A673 (cell line): ENCODE measurements around the gene AGAP1. TPM values are rescaled to one million over a fixed set of nuclear protein-coding genes. Genes with fewer than 3 reads are reported as not detected.

Experiments used
- BruUV-seq: library from RNA; stranded (reverse); fragments of 400-500 nt; replicated peaks from 2 replicates; lab custom pipeline; 2021; lab: Mats Ljungman, UMichigan
- CTCF ChIA-PET: fragments of 300-600 bp; sonication (Branson Sonifier 250); formaldehyde crosslinking; loops from one replicate; lab custom pipeline; 2022; ENCODE audit warnings: antibody characterized with exemption; lab: Charles Lee
- POLR2A ChIA-PET: fragments of 300-600 bp; sonication (Branson Sonifier 250); formaldehyde crosslinking; loops from one replicate; lab custom pipeline; 2022; ENCODE audit warnings: antibody characterized with exemption; ENCODE audit not compliant: low non-redundant PET; lab: Charles Lee
- DNase-seq: peaks from one replicate; pipeline ENCODE4 v3.0.0-alpha.2; 2015; ENCODE audit warnings: low spot score
- H3K27ac ChIP-seq: fragments of 200-600 bp; sonication (generic); 2 replicates; pipeline ENCODE4 v1.5.1; 2016; ENCODE audit warnings: mixed run types, low read depth, mild to moderate bottlenecking, mixed read lengths, antibody characterized with exemption, low read length; ENCODE audit not compliant: poor library complexity, severe bottlenecking
- H3K27me3 ChIP-seq: fragments of 200-600 bp; sonication (generic); replicated peaks from 2 replicates; pipeline ENCODE4 v1.6.1; 2017; ENCODE audit warnings: mixed run types, low read depth, mild to moderate bottlenecking, mixed read lengths, antibody characterized with exemption, low read length; ENCODE audit not compliant: insufficient read depth, poor library complexity
- H3K36me3 ChIP-seq: fragments of 200-600 bp; sonication (generic); 2 replicates; pipeline ENCODE4 v1.6.1; 2016; ENCODE audit warnings: mixed run types, mild to moderate bottlenecking, mixed read lengths, antibody characterized with exemption, low read length; ENCODE audit not compliant: insufficient read depth, poor library complexity, severe bottlenecking
- H3K4me1 ChIP-seq: fragments of 200-600 bp; sonication (generic); 2 replicates; pipeline ENCODE4 v1.6.1; 2017; ENCODE audit warnings: mixed run types, mild to moderate bottlenecking, mixed read lengths, antibody characterized with exemption, low read length; ENCODE audit not compliant: insufficient read depth, poor library complexity, severe bottlenecking
- H3K4me3 ChIP-seq: fragments of 200-600 bp; sonication (generic); 2 replicates; pipeline ENCODE4 v1.5.1; 2016; ENCODE audit warnings: low read depth, mixed run types, mild to moderate bottlenecking, mixed read lengths, low read length; ENCODE audit not compliant: poor library complexity, severe bottlenecking
- H3K9me3 ChIP-seq: fragments of 200-600 bp; sonication (generic); 2 replicates; pipeline ENCODE4 v1.6.1; 2016; ENCODE audit warnings: mixed run types, low read depth, mild to moderate bottlenecking, mixed read lengths, antibody characterized with exemption, low read length; ENCODE audit not compliant: poor library complexity, severe bottlenecking
- CTCF ChIP-seq: fragments of 300-800, 200-600 bp; sonication (generic); conservative IDR thresholded peaks from 2 replicates; pipeline ENCODE4 v1.5.1; 2017; ENCODE audit warnings: low read depth, mild to moderate bottlenecking, antibody characterized with exemption, low read length, moderate library complexity, mixed read lengths
- EZH2 ChIP-seq: fragments of 200-600 bp; sonication (generic); IDR thresholded peaks from 2 replicates; pipeline ENCODE4 v1.6.1; 2017; ENCODE audit warnings: borderline replicate concordance, low read depth, mild to moderate bottlenecking, mixed read lengths, antibody characterized with exemption, low read length; ENCODE audit not compliant: poor library complexity, severe bottlenecking
- intact Hi-C: fragments of 100-400 bp; cut with micrococcal nuclease; formaldehyde crosslinking; loops from one replicate; pipeline ENCODE4 v1.10.0; 2022; ENCODE audit not compliant: unreplicated experiment
- total RNA-seq: library from RNA; stranded (reverse); gene quantifications from 2 replicates; pipeline ENCODE4 v1.2.3, GENCODE V29; 2021

Gene AGAP1
- total RNA-seq, 1 experiment from 2014 or later, result 25.3 TPM

DNA sequence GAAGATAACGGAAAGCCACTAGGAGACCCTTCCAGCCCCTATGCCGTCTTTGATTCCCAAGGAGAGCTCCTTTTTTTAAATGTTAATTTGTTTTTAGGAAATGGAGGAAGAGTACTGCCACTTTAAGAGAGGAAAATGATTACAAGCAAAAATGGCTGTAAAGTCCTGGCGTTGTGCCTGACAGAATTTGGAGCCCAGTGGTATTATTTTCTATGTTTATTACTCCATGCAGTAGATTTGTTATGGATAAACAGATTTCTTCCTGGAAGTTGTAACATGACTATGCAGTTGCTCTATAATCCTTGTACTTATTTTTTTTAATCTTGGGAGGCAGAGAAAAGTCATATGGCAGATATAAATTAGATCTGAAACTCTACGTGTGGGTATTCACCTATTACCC, 533.0 kb downstream of the AGAP1 start:
- Histone ChIP-seq H3K27ac (no peak overlapping the region), H3K4me1 (no peaks in the 10 kb centered on the region), H3K9me3 (no peaks in the 10 kb centered on the region), H3K27me3 (no peaks in the 10 kb centered on the region), H3K36me3 (no peaks in the 10 kb centered on the region), H3K4me3 (no peak overlapping the region)
- TF ChIP-seq CTCF (no peak), EZH2 (no peak)
- ChIA-PET CTCF (no interaction called here), POLR2A (no interaction called here)
- DNase-seq, result no peak
- BruUV-seq, result no TSS peak
- intact Hi-C loops, result no loop called here

DNA sequence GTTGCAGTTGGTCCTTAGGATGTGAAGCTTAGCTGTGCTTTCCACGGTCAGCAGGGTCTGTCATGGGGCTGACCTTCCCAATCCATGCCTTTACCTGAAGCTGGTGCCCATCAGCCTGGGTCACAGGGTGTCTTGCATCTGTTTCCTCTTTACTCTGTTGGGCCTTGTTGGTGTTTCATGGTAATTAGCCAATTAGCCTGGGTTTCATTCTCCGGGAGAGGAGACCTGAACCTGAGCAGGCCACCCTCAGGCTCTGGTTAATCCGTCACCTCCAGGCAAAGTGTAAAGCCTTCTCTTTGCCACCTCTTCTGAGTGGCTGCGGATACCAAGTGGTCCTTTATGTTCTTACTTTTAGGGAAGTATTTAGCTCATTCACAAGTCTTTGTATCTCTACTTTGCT, 534.2 kb downstream of the AGAP1 start:
- H3K4me3 ChIP-seq, result no peak overlapping the region
- CTCF ChIA-PET, result no interaction called here
- no peaks in the 10 kb centered on the region for H3K36me3 ChIP-seq
- no peak overlapping the region for H3K27ac ChIP-seq
- H3K9me3 ChIP-seq, result no peaks in the 10 kb centered on the region
- BruUV-seq, result no TSS peak
- intact Hi-C loops, result no loop called here
- H3K4me1 ChIP-seq, result no peaks in the 10 kb centered on the region
- POLR2A ChIA-PET, result interaction anchor here (0.6 kb wide), 1 partner anchor 754 kb away, joined by 5 read pairs; no protein-coding TSS in a partner anchor
- H3K27me3 ChIP-seq, result no peaks in the 10 kb centered on the region
- DNase-seq, result no peak
- TF ChIP-seq CTCF, result no peak
- TF ChIP-seq EZH2, result no peak

GRCh38 chr2:236033462-236033861, 539.6 kb downstream of the AGAP1 start:
- CTCF ChIA-PET, result no interaction called here
- POLR2A ChIA-PET, result no interaction called here
- Histone ChIP-seq H3K4me3 (no peak overlapping the region), H3K27ac (no peak overlapping the region), H3K36me3 (no peaks in the 10 kb centered on the region), H3K9me3 (no peaks in the 10 kb centered on the region), H3K27me3 (no peaks in the 10 kb centered on the region), H3K4me1 (no peaks in the 10 kb centered on the region)
- no peak for DNase-seq
- TF ChIP-seq EZH2 (no peak), CTCF (no peak)
- intact Hi-C loops, result no loop called here
- BruUV-seq, result no TSS peak
